Common myeloid progenitor, CD34-positive (primary cell): ENCODE measurements around the gene CABP1.
A peak's percentile ranks its signal among the peaks of the same experiment; 100 is the strongest.

Experiments used
- CTCF ChIA-PET: fragments of 350-600 bp; sonication (Branson Sonifier 250); formaldehyde crosslinking; loops from one replicate; lab custom pipeline; 2021; ENCODE audit warnings: antibody characterized with exemption; lab: Charles Lee
- POLR2A ChIA-PET: fragments of 350-600 bp; sonication (Branson Sonifier 250); formaldehyde crosslinking; loops from one replicate; lab custom pipeline; 2021; ENCODE audit warnings: antibody characterized with exemption; lab: Charles Lee
- DNase-seq, 3 donors: peaks; one replicate each; pipeline versions ENCODE4 v3.0.0 to v3.0.0-alpha.2; 2013
- H3K27ac ChIP-seq, 2 experiments: 1 replicate in 1 of 2; 2 replicates in 1 of 2; pipeline ENCODE4 v1.7.0; 2013; ENCODE audit warnings: inconsistent platforms in 2 of 2, low read length in 2 of 2, mild to moderate bottlenecking in 2 of 2, low read depth in 1 of 2, moderate library complexity in 1 of 2; ENCODE audit not compliant: severe bottlenecking in 2 of 2, insufficient read depth in 1 of 2, poor library complexity in 1 of 2
- H3K27me3 ChIP-seq, 5 experiments: replicated peaks in 2 of 5; 1 replicate in 3 of 5; 2 replicates in 2 of 5; pipeline versions ENCODE4 v1.6.1 to v1.7.0; 2013; ENCODE audit warnings: low read length in 4 of 5, mild to moderate bottlenecking in 2 of 5, moderate library complexity in 2 of 5, inconsistent platforms in 1 of 5; ENCODE audit not compliant: insufficient read depth in 5 of 5, control insufficient read depth in 4 of 5
- H3K36me3 ChIP-seq, 4 experiments: 1 replicate in 2 of 4; 2 replicates in 2 of 4; pipeline versions ENCODE4 v1.6.1 to v1.7.0; 2013; ENCODE audit warnings: low read length in 3 of 4, control low read depth in 1 of 4, mild to moderate bottlenecking in 1 of 4; ENCODE audit not compliant: control insufficient read depth in 4 of 4, insufficient read depth in 4 of 4
- H3K4me1 ChIP-seq, 4 experiments: 1 replicate in 3 of 4; 2 replicates in 1 of 4; pipeline versions ENCODE4 v1.6.1 to v1.7.1; 2013; ENCODE audit warnings: low read length in 3 of 4, mild to moderate bottlenecking in 3 of 4, control low read depth in 1 of 4, inconsistent platforms in 1 of 4, moderate library complexity in 1 of 4; ENCODE audit not compliant: control insufficient read depth in 4 of 4, insufficient read depth in 4 of 4; ENCODE audit errors: control extremely low read depth in 1 of 4
- H3K4me3 ChIP-seq, 7 experiments: 1 replicate in 4 of 7; 2 replicates in 3 of 7; pipeline versions ENCODE4 v1.5.1 to v1.7.0; 2013; ENCODE audit warnings: mild to moderate bottlenecking in 7 of 7, low read length in 6 of 7, moderate library complexity in 6 of 7, inconsistent platforms in 2 of 7, low read depth in 2 of 7, control low read depth in 1 of 7; ENCODE audit not compliant: insufficient read depth in 4 of 7, control insufficient read depth in 1 of 7; ENCODE audit errors: extremely low read depth in 1 of 7
- H3K9me3 ChIP-seq, 5 experiments: 1 replicate in 4 of 5; 2 replicates in 1 of 5; pipeline versions ENCODE4 v1.6.1 to v1.7.1; 2013; ENCODE audit warnings: low read length in 4 of 5, mild to moderate bottlenecking in 2 of 5, inconsistent platforms in 1 of 5, low read depth in 1 of 5, moderate library complexity in 1 of 5; ENCODE audit not compliant: control insufficient read depth in 4 of 5, insufficient read depth in 2 of 5; ENCODE audit errors: control extremely low read depth in 1 of 5
- WGBS: methylation state at CpG from one replicate; pipeline ENCODE4 v1.1.5; 2013; ENCODE audit not compliant: insufficient coverage; 5-methylcytosine and 5-hydroxymethylcytosine counted together

The CABP1 gene

DNA sequence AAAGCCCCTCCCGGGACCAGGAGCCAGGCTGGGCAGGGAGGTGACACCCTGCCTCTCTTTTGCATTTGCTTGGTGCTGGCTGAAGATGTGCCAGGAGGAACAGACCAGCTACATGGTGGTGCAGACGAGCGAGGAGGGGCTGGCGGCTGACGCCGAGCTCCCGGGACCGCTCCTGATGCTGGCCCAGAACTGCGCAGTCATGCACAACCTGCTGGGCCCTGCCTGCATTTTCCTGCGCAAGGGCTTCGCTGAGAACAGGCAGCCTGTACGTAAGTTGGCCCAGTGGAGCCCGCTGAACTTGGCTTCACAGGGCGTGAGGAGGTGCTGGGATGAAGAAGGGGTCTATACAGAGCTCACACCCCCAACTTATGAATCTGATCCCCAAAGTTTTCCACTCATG, 15.6 kb downstream of the CABP1 start:
- no peak overlapping the region for H3K4me3 ChIP-seq
- ChIA-PET POLR2A (no interaction called here), CTCF (interaction anchor here (1.9 to 5.8 kb wide), 2 partner anchors 8 to 11 kb away, joined by 6 to 47 read pairs; no protein-coding TSS in a partner anchor)
- H3K36me3 ChIP-seq, result no peaks in the 10 kb centered on the region
- 96% methylated on average over 12 of the region's 14 CpGs for WGBS
- H3K27ac ChIP-seq, result no peak overlapping the region
- no peaks in the 10 kb centered on the region for H3K4me1 ChIP-seq
- no peak for DNase-seq
- peaks cover 0 to 14% (median 0%) of the 10 kb centered on the region in 5 experiments for H3K27me3 ChIP-seq
- H3K9me3 ChIP-seq, result no peaks in the 10 kb centered on the region

DNA sequence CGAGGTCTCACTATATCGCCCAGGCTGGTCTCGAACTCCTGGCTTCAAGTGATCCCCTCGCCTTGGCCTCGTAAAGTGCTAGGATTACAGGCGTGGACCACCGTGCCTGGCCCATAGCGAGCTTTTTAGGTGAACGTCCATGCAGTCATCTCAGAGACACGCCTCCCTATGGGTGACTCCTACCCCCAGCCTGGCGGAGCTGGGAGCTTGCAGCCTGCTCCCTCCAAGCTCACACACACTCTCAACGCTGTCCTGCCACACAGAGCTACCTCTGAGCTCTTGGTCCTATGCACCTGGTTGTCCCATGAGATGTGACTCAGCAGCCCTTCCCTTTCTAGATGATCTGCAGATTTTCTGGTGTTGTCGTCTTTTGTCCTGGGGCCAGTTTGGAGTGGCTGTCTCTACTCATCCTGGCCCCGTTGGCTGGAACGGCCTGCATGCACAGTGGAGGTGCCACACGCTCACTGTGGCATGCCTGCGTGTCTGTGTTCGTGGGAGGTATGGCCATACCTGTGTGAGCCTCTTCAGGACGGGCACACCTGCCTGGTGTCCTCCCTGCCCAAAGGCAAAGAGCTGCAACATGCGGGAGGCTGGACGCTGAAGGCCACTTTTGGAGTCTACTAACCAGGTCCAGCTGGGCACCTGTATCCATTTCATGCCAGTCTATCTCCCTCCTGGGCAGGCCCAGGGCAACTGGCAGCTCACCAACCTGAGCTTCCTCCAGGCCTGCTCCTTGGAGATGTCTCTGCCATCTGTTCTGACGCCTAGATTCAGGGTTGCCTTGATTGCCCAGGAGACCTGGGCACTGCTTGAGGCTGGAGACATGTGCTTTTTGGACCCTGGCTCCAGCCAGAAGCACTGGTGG, 18.1 kb downstream of the CABP1 start:
- CTCF ChIA-PET, result interaction anchor here (0.6 to 5.8 kb wide), 5 partner anchors 10 to 423 kb away, joined by 3 to 47 read pairs (median 4); no protein-coding TSS in a partner anchor
- no peak for DNase-seq
- no peaks in the 10 kb centered on the region for H3K27me3 ChIP-seq
- WGBS, result 94% methylated on average over 22 of the region's 22 CpGs
- no peaks in the 10 kb centered on the region for H3K9me3 ChIP-seq
- POLR2A ChIA-PET, result no interaction called here
- H3K4me1 ChIP-seq, result peaks cover 0 to 4% (median under 1%) of the 10 kb centered on the region in 4 experiments
- no peaks in the 10 kb centered on the region for H3K36me3 ChIP-seq
- no peak overlapping the region for H3K27ac ChIP-seq
- no peak overlapping the region for H3K4me3 ChIP-seq

DNA sequence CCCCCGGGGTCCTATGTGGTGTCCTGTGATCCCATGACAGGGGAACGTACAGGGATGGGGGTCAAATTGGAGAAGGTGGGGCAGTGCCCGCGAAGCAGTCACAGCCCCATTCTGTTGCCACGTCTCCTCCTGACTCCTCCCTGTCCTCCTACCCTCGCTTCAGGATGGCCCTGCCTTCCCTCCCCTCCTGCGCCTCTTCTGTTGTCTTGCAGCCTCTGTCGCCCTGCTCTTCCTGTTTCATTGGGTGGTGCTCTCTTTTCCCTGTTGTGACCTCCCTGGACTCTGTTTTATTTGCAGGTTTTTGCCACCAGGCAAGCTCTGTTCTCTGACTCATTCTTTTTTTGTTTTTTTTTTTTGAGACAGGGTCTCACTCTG, 18.7 kb downstream of the CABP1 start:
- no peaks in the 10 kb centered on the region for H3K9me3 ChIP-seq
- DNase-seq, result no peak
- WGBS, result 88% methylated on average over 6 of the region's 8 CpGs
- no peak overlapping the region for H3K27ac ChIP-seq
- ChIA-PET POLR2A (no interaction called here), CTCF (interaction anchor here (0.8 to 5.8 kb wide), 5 partner anchors 11 to 313 kb away, joined by 3 to 47 read pairs (median 4); no protein-coding TSS in a partner anchor)
- peaks cover 0 to 4% (median under 1%) of the 10 kb centered on the region in 4 experiments for H3K4me1 ChIP-seq
- H3K27me3 ChIP-seq, result no peaks in the 10 kb centered on the region
- H3K4me3 ChIP-seq, result no peak overlapping the region
- no peaks in the 10 kb centered on the region for H3K36me3 ChIP-seq

DNA sequence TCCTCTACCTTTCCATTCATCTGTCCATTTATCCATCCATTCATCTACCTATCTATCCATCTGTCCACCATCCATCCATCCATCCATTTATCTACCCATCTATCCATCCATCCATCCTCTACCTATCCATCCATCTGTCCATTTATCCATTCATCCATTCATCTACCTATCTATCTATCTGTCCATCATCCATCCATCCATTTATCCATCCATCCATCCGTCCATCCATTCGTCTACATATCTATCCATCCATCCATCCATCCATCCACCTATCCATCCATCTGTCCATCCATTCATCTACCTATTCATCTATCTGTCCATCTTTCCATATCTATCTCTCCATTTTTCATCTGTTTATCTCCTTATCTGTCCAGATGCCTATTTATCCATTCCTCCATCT, 21.0 kb downstream of the CABP1 start:
- no peak overlapping the region for H3K27ac ChIP-seq
- H3K4me3 ChIP-seq, result no peak overlapping the region
- POLR2A ChIA-PET, result no interaction called here
- no peaks in the 10 kb centered on the region for H3K36me3 ChIP-seq
- WGBS, result 76% methylated on average over 2 of the region's 2 CpGs
- no peaks in the 10 kb centered on the region for H3K9me3 ChIP-seq
- no peak for DNase-seq
- CTCF ChIA-PET, result interaction anchor here (1.5 to 5.8 kb wide), 2 partner anchors 10 to 13 kb away, joined by 3 to 47 read pairs; no protein-coding TSS in a partner anchor
- H3K27me3 ChIP-seq, result no peaks in the 10 kb centered on the region
- peaks cover 0 to 4% (median under 1%) of the 10 kb centered on the region in 4 experiments for H3K4me1 ChIP-seq

DNA sequence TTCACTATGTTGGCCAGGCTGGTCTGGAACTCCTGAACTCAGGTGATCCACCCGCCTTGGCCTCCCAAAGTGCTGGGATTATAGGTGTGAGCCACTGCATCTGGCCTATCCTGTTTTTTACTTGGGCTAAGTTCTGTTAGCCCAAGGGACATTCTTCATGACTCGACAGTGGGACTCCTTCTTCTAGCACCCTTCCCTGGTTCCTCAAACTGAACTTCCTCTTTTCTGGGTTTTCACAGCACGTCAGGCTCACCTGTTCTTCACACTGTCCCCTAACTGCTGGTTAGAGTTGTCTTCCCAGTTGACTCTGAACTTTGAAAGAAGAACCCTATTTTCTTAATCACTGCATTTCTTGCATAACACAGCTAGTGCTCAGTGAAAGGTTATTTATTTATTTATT, 22.5 kb downstream of the CABP1 start:
- H3K36me3 ChIP-seq, result no peaks in the 10 kb centered on the region
- ChIA-PET POLR2A (no interaction called here), CTCF (interaction anchor here (1.1 to 6.0 kb wide), 3 partner anchors 11 to 49 kb away, joined by 3 to 38 read pairs (median 3); no protein-coding TSS in a partner anchor)
- H3K4me3 ChIP-seq, result no peak overlapping the region
- H3K9me3 ChIP-seq, result no peaks in the 10 kb centered on the region
- 21% methylated on average over 3 of the region's 3 CpGs for WGBS
- no peak overlapping the region for H3K27ac ChIP-seq
- H3K4me1 ChIP-seq, result peaks cover 0 to 4% (median under 1%) of the 10 kb centered on the region in 4 experiments
- peak in 2 of 3 donors; percentile 62 to 72 for DNase-seq
- H3K27me3 ChIP-seq, result no peaks in the 10 kb centered on the region

DNA sequence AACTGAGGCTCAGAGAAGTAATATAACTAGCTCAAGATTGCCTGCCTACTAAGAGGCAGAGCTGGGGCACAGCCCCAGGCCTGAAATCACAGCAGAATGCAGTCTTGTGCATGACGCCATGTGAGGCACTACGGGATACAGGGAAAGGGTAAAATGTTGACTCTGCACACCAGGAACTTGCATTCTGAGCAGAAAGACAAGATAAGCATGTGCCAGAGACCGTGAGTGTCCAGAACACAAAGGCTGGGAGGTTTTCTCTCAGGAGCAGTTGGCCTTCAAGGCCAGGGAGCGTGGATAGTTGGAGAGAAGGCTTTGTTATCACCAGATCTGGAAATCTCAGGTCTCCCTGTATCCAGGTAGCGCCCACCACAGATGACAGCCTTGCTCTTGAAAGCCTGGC, 23.3 kb downstream of the CABP1 start:
- WGBS, result 98% methylated on average over 5 of the region's 5 CpGs
- DNase-seq, result no peak
- POLR2A ChIA-PET, result no interaction called here
- H3K27me3 ChIP-seq, result no peaks in the 10 kb centered on the region
- peaks cover 0 to 4% (median under 1%) of the 10 kb centered on the region in 4 experiments for H3K4me1 ChIP-seq
- CTCF ChIA-PET, result interaction anchor here (6.0 kb wide), 1 partner anchor 15 kb away, joined by 38 read pairs; no protein-coding TSS in a partner anchor
- H3K4me3 ChIP-seq, result no peak overlapping the region
- no peaks in the 10 kb centered on the region for H3K36me3 ChIP-seq
- H3K9me3 ChIP-seq, result no peaks in the 10 kb centered on the region
- no peak overlapping the region for H3K27ac ChIP-seq
